Activated CD4-positive, alpha-beta T cell treated with anti-CD3 and anti-CD28 coated beads, Interleukin-2, amount 50 U/mL, for 4 hours (primary cell): ENCODE results near the gene PLSCR3.

ENCODE experiments used
- DNase-seq, 2 experiments: peaks; one replicate each; pipeline ENCODE4 v3.0.0-alpha.2; 2020

PLSCR3 gene

DNA sequence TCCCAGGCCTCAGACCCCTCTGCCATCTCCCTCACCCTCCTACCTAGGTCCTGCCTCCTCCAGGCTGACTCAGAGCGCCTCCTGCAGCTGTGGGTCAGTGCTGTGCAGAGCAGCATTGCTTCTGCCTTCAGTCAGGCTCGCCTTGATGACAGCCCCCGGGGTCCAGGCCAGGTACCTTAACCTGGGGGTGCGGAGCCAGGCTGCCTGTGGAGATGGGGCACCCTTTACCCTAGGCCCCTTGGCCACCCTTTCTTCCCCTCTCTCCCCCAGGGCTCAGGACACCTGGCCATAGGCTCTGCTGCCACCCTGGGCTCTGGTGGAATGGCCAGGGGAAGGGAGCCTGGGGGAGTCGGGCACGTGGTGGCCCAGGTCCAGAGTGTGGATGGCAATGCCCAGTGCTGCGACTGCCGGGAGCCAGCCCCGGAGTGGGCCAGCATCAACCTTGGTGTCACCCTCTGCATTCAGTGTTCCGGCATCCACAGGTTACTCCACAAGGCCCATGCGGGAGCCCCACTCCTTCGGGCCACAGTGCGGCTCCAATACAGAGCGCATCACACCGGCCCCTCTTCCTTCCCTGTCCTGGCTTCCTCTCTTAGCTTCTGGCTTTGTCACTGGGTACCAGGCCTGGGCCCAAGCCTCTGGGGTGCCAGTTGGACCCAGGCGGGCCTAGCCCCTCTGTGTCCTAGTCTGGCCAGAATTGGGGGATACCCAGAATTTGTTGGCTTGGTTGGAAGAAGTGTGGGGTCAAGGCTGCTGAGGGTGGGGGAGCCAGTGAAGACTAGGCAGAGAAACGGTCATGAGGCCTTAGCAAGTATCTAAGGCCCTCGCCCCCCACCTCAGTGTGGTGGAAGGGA, 47.3 kb downstream of the PLSCR3 start:
- no peak for DNase-seq

GRCh38 chr17:7343250-7343649, 51.1 kb downstream of the PLSCR3 start:
- DNase-seq: no peak

DNA sequence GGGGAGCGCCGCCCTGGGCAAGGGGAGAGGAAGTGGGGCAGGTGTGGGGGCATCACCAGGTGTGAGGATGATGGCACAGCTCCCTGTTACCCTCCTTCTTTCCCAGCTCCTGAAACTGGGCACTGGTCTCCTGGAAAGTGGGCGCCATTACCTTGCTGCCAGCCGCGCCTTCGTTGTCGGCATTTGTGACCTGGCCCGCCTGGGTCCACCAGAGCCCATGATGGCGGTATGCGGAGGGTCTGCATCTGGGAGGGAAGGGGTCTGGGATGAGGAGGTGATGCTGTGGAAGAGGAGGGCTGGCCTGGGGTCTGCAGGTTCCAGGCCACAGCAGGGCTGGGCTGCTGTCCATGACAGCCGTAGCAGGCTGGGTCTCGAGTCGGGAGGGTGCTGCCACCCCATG, 52.5 kb downstream of the PLSCR3 start:
- DNase-seq: no peak

DNA sequence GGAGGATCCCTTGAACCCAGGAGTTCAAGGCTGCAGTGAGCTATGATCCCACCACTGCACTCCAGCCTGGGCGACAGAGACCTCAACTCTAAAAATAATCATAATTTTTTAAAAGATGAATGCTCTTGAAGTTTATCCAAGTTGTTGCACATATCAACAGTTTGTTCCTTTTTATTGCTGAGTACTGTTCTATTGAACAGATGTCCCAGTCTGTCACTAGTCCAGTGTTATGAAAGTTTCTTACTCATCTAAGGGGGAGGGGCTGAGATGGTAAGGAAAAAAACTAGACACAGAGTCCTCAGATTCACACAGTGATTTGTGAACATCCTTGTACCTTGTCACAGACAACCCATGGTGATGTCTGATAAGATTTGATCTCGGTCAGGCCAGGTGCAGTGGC, 54.1 kb downstream of the PLSCR3 start:
- no peak for DNase-seq
